ENCODE measurements around the gene TRERF1.
"Not testable (repeated sequence)": the region's sequence is repeated elsewhere in the genome, so short reads cannot be mapped to it uniquely, and the experiment has no call there.

The TRERF1 gene

DNA sequence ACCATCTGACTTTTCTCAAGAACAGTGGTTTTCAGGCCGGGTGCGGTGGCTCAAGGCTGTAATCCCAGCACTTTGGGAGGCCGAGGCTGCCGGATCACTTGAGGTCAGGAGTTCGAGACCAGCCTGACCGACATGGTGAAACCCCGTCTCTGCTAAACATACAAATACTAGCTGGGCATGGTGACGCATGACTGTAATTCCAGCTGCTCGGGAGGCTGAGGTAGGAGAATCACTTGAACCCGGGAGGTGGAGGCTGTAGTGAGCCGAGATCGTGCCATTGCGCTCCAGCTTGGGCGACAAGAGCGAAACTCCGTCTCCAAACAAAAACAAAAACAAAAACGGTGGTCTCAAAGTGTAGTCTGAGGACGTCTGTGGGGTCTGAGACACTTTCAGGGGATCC, 235.2 kb downstream of the TRERF1 start:
- not testable (repeated sequence) for DNase-seq

DNA sequence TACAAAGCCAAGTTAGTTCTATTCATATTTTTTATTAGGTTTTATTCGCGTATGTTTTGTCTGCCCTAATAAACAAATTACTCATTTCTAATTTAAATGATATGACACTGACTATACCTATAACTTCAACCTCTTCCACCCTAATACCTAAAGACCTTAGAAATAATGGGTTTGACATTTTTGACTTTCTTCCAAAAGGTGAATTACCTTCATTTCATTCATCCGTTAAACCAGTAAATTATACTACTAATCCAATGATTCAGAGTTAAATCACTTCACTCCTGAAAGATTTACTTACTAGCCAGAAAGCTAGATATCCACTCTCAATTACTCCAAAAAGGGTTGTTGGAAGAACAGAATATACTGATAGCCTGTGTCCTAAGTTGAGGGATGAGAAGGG, 239.3 kb downstream of the TRERF1 start:
- DNase-seq = no peak

DNA sequence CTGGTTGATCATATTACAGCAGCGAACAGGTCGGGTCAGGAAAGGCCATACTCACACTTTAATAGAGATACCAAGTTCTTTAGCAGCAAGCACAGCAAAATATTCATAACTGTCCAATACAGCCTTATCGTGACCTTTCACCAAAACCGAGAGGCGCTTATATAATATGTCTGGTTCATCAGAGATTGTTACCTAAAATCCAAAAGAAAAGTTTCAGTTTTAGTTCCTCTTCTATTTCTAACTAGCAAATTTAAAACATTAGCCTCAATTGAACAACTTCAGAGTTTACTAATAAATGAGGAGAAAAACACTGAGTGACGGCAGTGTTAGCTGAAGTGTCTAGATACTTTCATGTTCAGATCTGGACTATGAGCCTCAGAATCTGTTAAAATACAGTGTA, 240.0 kb downstream of the TRERF1 start:
- DNase-seq = no peak

DNA sequence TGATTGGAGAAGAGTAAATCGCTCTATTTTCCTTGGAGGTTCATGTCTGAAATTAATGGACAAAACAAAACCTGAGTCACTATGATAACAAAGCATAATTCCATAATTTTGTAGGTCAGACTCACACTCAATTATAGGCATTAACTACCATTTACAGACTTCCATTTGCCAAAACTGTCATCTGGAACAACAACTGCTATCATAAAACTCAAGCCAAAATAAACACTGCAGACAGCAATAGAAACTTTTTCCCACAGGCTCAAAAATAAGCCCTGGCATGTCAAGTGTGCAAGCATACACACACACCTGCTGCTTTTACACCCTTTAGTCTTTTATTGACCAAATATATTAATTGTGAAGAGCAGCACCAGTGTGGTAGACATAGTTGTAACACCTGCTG, 241.2 kb downstream of the TRERF1 start:
- no peak for DNase-seq

DNA sequence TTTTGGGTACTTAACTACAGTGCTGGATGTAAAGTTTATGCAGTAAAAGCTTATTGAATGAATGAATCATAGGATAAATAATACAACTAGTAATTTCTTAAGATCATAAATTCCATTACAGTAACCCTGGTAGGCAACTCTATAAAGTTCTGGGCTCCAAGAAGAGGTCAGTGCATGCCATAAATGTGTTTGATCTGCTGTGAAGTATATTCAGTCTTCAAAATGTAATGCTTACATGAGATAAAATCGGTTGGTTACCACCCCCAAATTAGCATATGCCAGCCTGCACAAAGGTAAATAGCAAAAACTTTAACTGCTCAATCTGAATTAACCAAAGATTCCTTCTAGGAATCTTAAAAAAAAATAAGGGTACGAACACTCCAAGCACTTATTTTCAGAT, 244.2 kb downstream of the TRERF1 start:
- DNase-seq = not testable (repeated sequence)

DNA sequence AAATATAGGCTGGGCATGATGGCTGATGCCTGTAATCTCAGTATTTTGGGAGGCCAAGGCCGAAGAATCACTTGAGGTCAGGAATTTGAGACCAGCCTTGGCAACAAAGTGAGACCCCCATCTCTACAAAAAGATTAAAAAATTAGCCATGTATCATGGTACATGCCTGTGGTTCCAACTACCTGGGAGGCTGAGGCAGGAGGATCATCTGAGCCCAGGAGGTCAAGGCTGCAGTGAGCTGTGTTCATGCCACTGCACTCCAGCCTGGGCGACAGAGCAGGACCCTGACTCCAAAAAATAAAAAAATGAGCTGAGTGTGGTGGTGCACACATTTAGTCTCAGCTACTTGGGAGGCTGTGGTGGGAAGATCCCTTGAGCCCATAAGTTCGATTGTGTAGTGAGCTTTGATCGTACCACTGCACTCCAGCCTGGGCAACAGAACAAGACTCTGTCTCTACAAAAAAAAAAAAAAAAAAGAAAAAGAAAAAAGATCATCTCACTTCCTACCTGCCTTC, 246.9 kb downstream of the TRERF1 start:
- DNase-seq = no peak

DNA sequence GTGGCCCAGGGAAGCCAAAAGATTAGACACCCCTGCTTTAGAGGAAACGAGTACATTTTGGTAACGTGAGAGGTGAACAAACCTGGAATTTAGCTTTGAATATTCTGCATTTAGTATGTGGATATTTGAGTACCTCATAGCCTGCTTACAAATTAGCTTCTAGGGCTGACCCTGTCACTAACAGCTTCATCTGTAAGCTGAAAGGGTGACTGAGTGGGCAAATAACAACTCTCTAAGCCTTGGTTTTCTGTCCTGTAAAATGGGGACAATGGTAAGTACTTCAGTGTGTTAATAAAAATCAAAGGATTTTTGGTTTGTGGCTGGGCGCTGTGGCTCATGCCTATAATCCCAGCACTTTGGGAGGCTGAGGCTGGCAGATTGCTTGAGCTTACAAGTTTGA, 248.5 kb downstream of the TRERF1 start:
- no peak for DNase-seq

DNA sequence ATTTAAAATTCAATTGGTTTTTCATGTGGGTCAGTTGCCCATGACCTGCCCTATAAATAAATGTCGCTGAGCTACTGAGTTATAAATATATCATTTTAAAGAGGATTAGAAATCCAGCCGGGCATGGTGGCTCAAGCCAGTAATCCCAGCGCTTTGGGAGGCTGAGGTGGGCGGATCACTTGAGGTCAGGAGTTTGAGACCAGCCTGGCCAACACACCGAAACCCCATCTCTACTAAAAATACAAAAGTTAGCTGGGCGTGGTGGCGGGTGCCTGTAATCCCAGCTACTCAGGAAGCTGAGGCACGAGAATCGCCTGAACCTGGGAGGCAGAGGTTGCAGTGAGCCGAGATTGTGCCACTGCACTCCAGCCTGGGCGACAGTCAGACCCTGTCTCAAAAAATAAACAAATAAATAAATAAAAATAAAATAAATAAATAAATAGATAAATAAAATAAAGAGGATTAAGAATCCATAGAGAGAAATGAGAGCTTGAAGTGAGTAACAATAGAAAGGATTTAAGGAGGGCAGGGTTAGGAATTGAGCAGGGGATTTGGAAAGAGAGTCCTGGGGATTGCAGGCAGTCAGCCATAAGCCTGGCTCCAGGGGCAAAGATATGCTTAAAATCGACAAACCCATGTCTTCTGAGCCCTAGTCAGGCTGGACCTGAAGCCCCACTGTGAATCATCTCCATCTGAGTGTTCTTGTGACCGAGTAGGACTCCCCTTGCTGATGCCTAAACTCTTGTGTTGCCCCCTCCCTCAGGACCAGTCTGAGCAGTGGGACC, 249.4 kb downstream of the TRERF1 start:
- DNase-seq = not testable (repeated sequence)

DNA sequence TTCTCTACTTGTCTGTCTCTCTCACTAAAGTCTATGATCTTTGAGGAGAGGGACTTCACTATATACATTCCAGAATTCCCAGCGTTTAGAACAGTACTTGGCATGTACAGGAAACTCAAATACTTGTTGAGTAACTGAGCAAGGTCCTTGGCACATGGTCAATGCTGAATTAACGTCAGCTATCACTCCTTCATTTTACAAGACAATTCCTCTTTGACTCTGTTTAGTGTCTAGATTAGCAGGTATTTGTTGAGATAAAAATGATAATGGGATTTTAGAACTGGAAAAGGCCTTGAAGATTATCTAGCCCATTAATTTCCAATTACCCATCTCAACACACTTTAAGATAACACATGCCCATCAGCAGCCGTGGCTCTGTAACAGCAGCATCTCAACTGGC, 250.3 kb downstream of the TRERF1 start:
- no peak for DNase-seq

DNA sequence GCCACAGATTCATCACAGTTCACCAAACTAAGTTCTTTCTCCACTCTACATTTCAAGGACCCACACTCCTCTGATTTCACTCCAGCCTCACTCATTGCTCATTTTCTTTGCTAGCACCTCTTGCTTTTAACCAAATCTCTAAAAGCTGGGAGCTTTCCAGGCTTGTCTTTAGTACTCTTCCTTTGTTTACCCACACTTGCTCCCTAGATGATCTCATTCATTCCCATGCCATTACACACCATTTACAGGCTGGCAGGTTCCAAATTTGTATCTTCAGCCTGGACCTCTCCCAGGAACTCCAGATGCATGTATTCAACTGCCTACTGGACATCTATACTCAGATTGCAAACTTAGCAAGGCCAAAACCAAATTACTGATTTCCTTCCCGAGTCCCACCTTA, 251.7 kb downstream of the TRERF1 start:
- no peak for DNase-seq

DNA sequence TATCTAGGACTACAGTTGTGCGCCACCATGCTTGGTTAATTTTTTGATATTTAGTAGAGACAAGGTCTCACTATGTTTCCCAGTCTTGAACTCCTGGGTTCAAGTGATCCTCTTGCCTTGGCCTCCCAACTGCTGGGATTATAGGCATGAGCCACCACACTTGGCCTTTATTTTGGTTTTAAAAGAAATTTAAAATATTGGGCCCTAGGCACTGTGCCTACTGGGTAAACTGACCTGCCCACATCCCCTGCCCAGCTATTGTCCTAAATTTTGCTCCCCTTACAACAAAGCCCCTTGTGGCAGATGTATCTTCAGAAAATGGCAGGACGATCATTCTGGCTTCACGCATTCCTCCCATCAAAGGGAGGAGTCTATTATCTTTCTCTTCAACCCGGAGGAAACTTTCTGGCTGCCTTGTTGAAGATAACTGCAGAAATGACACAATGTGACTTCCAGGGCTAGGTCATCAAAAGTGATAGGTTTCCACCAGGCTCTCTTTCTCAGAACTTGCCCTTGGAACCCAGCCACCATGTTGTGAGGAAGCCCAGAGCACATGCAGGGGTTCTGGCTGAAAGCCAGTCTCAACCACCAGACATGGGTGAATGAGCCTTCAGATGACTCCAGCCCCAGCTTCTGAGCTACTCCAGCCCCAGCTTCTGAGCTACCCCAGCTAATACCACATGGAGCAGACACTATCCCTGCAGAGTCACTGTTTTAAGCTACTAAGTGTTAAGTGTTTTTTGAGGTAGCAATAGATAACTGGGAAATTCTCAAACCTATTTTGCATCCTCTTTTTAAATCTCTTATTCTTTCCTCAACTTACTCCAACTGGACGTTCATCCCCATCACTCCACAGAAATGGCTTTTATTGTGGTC, 252.4 kb downstream of the TRERF1 start:
- no peak for DNase-seq

DNA sequence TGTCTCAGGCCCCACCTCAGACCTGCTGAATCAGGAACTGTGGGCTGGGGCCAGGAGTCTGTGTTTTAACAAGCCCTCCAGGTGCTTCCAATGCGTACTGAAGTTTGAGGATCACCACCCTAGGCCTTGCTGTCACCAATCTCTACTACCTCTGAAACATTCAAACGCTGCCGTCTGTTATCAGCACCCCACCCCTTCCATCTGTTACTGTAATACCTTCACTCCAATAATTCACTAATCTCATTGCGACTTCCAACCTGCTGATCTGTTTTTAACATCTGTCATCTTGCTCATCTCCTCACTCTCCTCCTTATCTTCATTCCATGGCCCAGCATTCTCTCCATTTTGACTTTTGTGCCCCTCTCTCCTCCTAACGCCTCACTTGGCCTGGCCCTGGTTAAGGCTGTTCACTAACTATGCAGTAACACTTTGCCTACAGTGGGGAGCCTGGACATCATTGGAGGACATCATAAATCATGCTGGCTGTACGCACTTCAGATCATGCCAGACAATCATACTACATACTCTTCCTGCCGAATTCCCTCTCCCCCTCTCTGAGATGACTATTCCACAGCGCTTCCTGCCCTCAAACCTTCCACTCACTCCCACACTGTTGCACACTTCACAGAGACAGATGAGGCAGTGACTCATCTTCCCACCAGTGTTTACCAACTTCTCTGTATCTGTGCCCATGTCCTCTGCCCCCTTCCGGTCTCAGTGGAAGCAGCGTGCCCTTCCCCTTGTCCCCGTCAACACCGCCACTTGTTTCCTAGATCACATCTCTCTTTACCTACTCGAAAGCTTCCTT, 254.0 kb downstream of the TRERF1 start:
- peak in 1 of 2 experiments; percentile 34 for DNase-seq

DNA sequence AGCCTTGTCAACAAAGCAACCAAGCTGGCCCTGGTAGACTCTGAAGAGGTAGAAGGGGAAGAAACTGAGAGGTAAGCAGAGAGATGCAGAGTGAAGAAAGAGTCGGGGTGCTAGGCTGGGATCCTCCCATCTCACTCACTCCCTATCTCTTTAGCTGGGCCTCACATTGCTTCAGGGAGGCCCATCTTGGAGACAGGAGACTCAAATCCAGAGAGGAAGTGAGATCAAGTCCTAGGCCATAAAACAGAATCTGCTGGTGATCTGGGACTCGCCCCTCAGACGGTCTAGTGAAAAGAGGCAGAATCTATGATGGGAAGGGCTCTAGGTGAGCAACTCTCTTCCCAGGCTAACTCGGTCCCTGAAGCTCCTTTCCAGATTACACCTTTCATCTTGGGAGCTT, 256.3 kb downstream of the TRERF1 start:
- no peak for DNase-seq

DNA sequence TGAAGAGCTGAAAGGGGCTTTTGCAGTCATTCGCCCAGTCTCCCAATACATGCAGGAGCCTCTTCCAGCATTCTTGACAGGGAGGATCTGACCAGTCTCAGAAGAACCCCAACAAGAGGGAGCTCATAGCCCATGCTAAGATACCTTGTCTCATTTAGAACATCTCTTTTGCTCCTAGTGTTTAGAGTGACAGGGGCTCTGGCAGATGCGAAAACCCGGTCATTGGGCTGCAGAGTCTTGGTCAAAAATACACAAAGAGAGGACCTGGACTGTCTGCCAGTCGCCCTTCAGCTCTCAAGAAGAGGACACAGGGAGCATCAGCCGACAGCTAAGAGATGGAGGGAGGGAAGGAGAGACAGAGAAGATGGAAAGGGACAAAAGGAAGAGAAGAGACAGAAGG, 257.7 kb downstream of the TRERF1 start:
- no peak for DNase-seq

DNA sequence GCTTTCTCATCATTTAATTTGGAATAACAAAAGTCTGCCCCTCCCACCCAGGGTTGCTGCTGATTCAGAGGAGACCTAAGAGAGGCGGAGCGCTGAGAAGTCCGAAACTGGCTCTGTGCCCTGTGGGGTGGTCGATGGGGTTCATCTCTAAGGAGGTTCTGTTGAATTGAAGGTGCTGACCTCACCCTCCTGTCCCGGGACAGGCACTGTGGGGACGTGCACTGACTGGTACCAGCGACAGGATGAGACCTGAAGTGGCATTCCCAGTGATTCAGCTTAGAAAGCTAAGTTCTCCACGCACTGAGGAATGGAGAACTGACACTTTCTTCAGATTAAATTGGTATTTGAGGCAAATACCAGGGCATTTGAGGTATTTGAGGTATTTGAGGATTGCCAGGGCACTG, 258.2 kb downstream of the TRERF1 start:
- DNase-seq = no peak

DNA sequence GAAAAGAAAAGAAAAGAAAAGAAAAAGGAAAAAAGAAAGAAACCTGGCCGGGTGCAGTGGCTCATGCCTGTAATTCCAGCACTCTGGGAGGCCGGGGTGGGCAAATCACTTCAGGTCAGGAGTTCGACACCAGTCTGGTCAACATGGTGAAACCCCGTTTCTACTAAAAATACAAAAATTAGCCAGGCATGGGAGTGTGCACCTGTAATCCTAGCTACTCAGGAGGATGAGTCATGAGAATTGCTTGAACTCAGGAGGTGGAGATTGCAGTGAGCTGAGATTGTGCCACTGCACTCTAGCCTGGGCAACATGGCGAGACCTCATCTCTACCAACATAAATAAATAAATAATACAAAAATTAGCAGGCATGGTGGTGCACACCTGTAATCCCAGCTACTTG, 259.3 kb downstream of the TRERF1 start:
- DNase-seq = not testable (repeated sequence)

DNA sequence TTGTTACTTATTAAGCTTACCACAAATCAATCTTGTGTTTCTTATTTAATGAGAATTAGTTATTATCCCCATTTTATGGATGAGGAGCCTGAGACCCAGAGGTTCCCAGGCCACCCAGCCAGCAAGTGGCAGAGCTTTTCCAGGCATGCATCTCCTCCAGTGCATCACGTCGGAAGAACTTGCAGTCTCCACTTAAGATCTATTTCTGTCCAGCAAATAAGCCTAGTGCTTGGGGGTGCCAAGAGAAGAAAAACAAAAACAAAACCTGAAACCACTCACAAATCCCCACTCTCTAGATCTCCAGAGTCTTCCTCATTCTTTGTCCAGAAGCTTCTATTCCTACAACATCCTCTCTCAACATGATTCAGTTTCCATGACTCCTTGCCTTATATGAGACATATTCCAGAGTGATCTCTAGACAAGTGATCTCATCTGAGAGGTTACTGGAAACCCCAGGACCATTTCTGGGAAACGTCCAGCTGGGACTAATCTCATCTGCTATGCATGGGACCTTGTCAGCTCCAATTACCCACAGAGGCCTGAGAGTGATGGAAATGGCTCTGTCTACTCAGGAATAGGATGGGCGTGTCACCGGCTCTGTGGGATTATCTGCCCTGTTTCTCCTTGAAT, 261.1 kb downstream of the TRERF1 start:
- DNase-seq = no peak

DNA sequence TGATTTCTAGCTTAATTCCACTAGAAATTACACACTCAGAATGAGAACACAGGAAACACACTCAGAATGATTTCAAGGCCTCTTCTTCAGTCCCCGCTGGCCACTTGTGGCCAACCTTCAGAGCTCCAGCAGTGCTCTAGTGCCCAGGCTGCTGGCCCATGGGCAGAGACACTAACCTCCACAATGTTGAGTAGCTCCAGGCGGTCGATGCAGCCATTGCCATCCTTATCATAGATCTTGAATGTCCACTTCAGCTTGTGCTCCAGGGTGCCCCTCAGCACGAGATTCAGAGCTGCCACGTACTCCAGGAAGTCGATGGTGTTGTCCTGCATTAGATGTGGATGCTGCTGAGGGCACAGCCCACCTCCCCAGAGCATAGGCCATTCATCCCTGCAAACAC, 263.3 kb downstream of the TRERF1 start:
- DNase-seq = no peak

DNA sequence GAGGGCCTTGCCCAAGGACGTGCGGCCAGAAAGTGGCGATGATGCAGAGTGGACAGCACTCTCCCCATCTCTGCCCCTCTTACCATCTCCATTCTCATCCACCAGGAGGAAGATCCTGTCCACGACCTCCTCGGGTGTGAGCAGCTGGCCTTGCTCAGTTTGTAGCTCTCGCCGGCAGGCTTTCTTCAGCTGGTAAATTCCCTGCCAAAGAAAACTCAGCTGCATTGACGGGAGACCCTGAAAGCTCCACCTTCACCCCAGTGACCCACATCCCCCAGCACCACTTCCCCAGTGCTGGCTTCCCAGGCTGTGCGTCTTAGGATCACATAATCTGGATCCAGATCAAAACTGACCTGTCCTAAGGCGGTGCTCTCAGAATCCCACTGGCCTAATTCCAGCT, 266.1 kb downstream of the TRERF1 start:
- DNase-seq = no peak

DNA sequence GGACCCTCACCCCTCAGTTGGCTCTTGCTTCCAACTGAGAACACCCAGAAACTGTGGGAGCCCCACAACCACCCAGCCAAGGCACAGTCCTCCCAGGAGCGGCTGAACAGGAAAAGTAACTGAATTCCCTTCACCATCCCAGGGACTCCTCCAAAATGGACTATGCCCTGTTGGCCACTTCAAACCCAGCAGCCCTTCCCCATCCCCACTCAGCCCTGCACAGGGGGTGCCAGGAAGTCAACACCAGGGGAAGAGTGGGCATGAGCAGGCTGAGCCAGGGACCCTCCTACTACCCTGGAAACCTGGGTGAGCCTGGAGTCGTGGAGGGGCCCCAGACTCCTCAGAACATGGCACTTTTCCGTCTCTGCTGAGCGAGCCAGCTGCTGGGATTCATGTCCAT, 267.3 kb downstream of the TRERF1 start:
- DNase-seq = no peak

DNA sequence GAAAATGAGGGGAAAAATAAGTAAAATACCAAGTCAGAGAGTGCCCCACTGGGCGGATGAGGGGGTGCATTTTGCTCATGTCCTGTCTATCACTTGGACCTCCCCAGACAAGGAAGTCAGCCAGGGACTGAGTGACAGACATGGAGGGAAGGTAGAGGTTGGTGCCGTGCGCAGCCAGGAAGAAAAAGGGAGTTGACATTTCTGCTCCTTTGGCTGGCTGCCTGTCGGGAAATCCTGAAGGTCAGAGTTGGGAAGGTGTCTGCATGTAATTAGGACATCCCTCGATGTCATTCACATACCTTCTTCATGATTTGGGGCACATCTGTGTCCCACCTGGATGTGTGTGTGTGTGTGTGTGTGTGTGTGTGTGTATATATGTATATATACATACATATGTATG, 269.6 kb downstream of the TRERF1 start:
- DNase-seq = no peak

DNA sequence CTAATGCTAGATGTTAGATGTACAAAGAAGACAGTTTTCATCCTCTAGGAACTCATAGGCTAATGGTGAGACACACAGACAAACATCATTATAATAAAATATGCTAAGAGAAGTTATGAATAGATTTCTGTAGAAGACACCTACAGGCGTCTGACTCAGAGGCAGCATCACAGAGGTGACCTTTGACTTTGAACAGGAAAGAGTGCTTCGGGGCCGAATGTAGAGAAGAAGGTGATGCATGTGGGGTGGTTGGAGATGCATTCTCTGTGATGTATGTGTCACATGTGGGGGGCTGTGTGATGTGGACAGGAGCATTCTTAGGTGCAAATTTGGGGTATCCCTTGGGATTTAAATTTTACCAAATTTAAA, 271.8 kb downstream of the TRERF1 start:
- peak in 1 of 2 experiments; percentile 8 for DNase-seq
